Transverse colon (tissue), 4 donors: ENCODE data around the gene WDR76. TPM values are rescaled to one million over a fixed set of nuclear protein-coding genes. Genes with fewer than 3 reads are reported as not detected.
A peak's percentile ranks its signal among the peaks of the same experiment; 100 is the strongest.

ENCODE experiments used
- DNase-seq: peaks from one replicate; pipeline ENCODE4 v3.0.0-alpha.2; 2019
- H3K27ac ChIP-seq, 4 donors: fragments of 200-600 bp; sonication (generic); 2 replicates each; pipeline ENCODE4 v1.5.1; 2016 to 2018; ENCODE audit warnings: inconsistent platforms in 4 of 4
- H3K27me3 ChIP-seq: fragments of 200-600 bp; sonication (generic); 2 replicates; pipeline ENCODE4 v1.5.1; 2017; ENCODE audit warnings: inconsistent platforms
- H3K36me3 ChIP-seq, 4 donors: fragments of 200-600 bp; sonication (generic); 2 replicates each; pipeline ENCODE4 v1.5.1; 2017 to 2019; ENCODE audit warnings: inconsistent platforms in 4 of 4
- H3K4me1 ChIP-seq, 4 donors: fragments of 200-600 bp; sonication (generic); 2 replicates each; pipeline ENCODE4 v1.5.1; 2017 to 2020; ENCODE audit warnings: inconsistent platforms in 4 of 4
- H3K4me3 ChIP-seq, 4 donors: fragments of 200-600 bp; sonication (generic); 1 replicate in 1 of 4; 2 replicates in 3 of 4; pipeline versions ENCODE4 v1.5.1 to v1.6.1; 2017 to 2019; ENCODE audit warnings: inconsistent platforms in 4 of 4
- H3K9me3 ChIP-seq, 2 donors: fragments of 200-600 bp; sonication (generic); 2 replicates each; pipeline ENCODE4 v1.5.1; 2017 to 2019; ENCODE audit warnings: inconsistent platforms in 2 of 2
- EP300 ChIP-seq: sonication (generic); formaldehyde crosslinking; IDR thresholded peaks from one replicate; pipeline ENCODE4 v1.6.1; 2017; ENCODE audit warnings: antibody characterized with exemption, low read depth
- POLR2A ChIP-seq: fragments of 450-650 bp; IDR thresholded peaks from one replicate; pipeline ENCODE4 v1.6.1; 2016; ENCODE audit warnings: antibody characterized with exemption, mild to moderate bottlenecking, moderate library complexity
- POLR2AphosphoS5 ChIP-seq, 3 donors: sonication (generic); formaldehyde crosslinking; IDR thresholded peaks; one replicate each; pipeline ENCODE4 v1.6.1; 2016; ENCODE audit warnings: antibody characterized with exemption in 3 of 3
- WGBS, 2 donors: methylation state at CpG; one replicate each; pipeline ENCODE4 v1.1.5; 2018; ENCODE audit warnings: low coverage in 1 of 2; 5-methylcytosine and 5-hydroxymethylcytosine counted together
- in situ Hi-C, 4 donors: fragments of 200-750 bp; cut with MboI; loops; one replicate each; pipeline versions ENCODE4 v1.15.0 to v1.15.1; 2017; ENCODE audit warnings: low sequenced_read_pairs in 3 of 4, low pct_ligation_motif_present in 1 of 4, low pct_unique_long_range_greater_than_20kb in 1 of 4
- intact Hi-C: fragments of 100-400 bp; cut with DNase I; formaldehyde crosslinking; loops from one replicate; pipeline ENCODE4 v1.15.1; 2023; ENCODE audit warnings: low total_unique reads
- total RNA-seq, 4 donors: library from RNA; depleted of rRNA; stranded (reverse); fragments of >200 nt; gene quantifications; one replicate each; pipeline ENCODE4 v1.1.0, GENCODE V29; 2016
- TF ChIP-seq, protein P1 (sequence below), 5 experiments: fragments of 200-600 bp in 3 of 5; fragments of 450-650 bp in 2 of 5; sonication (generic) in 3 of 5; IDR thresholded peaks; 1 replicate in 2 of 5; 2 replicates in 3 of 5; pipeline ENCODE4 v1.5.1; 2016 to 2017; ENCODE audit warnings: antibody characterized with exemption in 5 of 5, inconsistent platforms in 3 of 5, mild to moderate bottlenecking in 2 of 5, moderate library complexity in 1 of 5

The WDR76 gene
- total RNA-seq, 4 donors from 2014 or later, result 0.20 to 4.8 (median 2.7) TPM; not detected in 1

DNA sequence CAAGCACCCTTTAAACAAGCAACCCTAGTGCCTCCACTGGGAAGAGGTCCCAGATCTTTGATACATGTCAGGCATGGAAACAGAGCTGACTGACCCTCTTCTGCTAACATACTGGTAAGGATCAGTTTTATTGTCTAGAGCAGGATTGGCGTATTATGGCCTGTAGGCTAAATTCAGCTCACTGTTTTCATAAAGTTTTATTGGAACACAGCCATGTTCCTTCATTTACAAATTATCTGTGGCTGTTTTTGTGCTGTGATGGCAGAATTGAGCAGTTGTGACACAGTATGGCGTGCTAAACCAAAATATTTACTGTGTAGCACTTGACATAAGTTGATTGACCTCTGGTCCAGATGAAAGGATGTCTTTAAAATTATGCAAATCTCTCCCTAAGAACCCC is 45.0 kb downstream of the WDR76 start:
- Histone ChIP-seq H3K9me3 (no peaks in the 10 kb centered on the region), H3K36me3 (no peaks in the 10 kb centered on the region), H3K4me1 (no peaks in the 10 kb centered on the region), H3K27me3 (no peaks in the 10 kb centered on the region), H3K4me3 (no peak overlapping the region), H3K27ac (no peak overlapping the region)
- in situ Hi-C loops, result no loop called here
- no peak for DNase-seq
- TF ChIP-seq POLR2A, result no peak
- no peak for TF ChIP-seq EP300
- no peak for TF ChIP-seq POLR2AphosphoS5 (IDR thresholded peaks at IDR 0.05)
- TF ChIP-seq, protein P1, sequence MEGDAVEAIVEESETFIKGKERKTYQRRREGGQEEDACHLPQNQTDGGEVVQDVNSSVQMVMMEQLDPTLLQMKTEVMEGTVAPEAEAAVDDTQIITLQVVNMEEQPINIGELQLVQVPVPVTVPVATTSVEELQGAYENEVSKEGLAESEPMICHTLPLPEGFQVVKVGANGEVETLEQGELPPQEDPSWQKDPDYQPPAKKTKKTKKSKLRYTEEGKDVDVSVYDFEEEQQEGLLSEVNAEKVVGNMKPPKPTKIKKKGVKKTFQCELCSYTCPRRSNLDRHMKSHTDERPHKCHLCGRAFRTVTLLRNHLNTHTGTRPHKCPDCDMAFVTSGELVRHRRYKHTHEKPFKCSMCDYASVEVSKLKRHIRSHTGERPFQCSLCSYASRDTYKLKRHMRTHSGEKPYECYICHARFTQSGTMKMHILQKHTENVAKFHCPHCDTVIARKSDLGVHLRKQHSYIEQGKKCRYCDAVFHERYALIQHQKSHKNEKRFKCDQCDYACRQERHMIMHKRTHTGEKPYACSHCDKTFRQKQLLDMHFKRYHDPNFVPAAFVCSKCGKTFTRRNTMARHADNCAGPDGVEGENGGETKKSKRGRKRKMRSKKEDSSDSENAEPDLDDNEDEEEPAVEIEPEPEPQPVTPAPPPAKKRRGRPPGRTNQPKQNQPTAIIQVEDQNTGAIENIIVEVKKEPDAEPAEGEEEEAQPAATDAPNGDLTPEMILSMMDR (IDR thresholded peaks at IDR 0.05), result no peak
- WGBS, 2 donors, result 75 to 88% methylated on average over 2 of the region's 2 CpGs
- intact Hi-C loops, result no loop called here

DNA sequence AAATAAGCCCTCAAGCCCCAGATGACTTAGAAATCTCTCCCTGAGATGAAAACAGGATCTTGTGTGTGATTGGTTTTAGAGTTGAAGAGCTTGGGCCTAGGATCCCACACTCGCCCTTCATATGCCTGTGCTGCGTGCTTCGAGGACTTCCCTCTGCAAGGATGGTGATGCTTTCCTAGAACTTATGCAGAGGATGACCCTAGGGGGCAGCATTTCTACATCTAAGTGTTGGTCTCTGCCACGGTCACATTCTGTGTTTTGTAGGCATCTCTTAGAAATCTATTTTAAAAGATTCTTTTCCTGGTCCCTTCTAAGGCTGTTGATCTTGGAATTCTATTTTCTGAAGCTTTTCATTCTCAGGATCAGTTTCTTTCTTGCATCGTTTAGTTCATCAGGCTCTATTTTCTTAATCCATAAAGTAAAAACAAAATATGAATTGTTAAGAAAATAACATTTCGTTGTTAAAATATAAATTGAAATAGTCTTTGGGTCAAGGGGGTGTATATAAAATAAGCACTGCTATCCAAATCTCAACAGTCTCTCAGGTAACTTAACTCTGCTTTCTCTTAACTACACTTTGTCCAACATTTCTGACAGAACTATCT is 45.7 kb downstream of the WDR76 start:
- no peak overlapping the region for H3K4me3 ChIP-seq
- no peaks in the 10 kb centered on the region for H3K36me3 ChIP-seq
- H3K27ac ChIP-seq, result no peak overlapping the region
- peak; percentile 11 for DNase-seq
- H3K4me1 ChIP-seq, result no peaks in the 10 kb centered on the region
- 73% methylated on average over 6 of the region's 6 CpGs for WGBS, 2 donors
- no peaks in the 10 kb centered on the region for H3K27me3 ChIP-seq
- in situ Hi-C loops, result no loop called here
- no peaks in the 10 kb centered on the region for H3K9me3 ChIP-seq
- intact Hi-C loops, result no loop called here
- no peak for TF ChIP-seq POLR2A
- TF ChIP-seq POLR2AphosphoS5 (IDR thresholded peaks at IDR 0.05), result no peak
- TF ChIP-seq EP300, result no peak
- TF ChIP-seq, protein P1 (IDR thresholded peaks at IDR 0.05), result peak; percentile 24 to 47 (median 30)

DNA sequence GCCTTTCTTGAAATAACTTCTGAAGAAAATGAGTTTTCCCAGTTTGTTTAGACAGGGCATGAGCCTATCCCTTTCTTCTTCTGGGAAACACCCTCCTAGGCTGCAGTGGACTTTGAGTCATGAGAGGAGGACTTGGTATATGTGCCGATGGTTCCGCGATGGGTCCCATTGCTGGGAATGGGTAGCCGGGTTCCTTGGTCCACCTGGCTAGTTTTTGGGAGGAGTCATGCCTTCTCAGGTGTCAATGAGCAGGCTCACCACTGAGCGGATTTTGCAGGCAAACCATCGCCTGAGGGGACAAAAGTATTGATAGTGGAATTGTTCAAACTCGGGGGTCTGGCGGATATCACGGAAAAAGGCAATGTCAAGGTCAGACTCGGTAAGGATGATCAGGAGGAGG is 46.8 kb downstream of the WDR76 start:
- no peaks in the 10 kb centered on the region for H3K9me3 ChIP-seq
- TF ChIP-seq, protein P1 (IDR thresholded peaks at IDR 0.05), result no peak
- TF ChIP-seq POLR2AphosphoS5 (IDR thresholded peaks at IDR 0.05) (no peak), POLR2A (no peak), EP300 (no peak)
- H3K4me1 ChIP-seq, result no peaks in the 10 kb centered on the region
- no peak overlapping the region for H3K4me3 ChIP-seq
- DNase-seq, result no peak
- 95 to 100% methylated on average over 3 to 10 of the region's 10 CpGs for WGBS, 2 donors
- intact Hi-C loops, result no loop called here
- in situ Hi-C loops, result no loop called here
- H3K27me3 ChIP-seq, result no peaks in the 10 kb centered on the region
- H3K27ac ChIP-seq, result no peak overlapping the region
- H3K36me3 ChIP-seq, result no peaks in the 10 kb centered on the region

DNA sequence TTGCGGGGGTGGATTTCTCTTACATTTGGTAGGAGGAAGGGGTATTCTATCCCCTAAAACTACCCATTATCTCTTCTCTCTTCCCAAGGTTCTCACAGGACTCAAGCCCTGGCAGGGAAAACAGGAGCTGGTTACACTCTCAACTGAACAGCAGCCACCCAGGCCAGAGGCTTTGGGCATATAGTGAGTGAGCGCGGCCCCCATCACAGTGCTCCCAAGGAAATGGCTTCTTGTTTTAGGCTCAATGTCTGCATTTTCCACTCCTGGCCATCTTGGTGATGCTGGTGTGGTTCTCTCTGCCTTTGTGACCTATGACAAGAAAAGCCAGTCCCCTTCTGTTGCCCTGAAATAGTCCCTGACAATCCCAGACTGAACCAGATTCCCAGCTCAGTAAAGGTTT is 50.1 kb downstream of the WDR76 start:
- no peaks in the 10 kb centered on the region for H3K9me3 ChIP-seq
- TF ChIP-seq, protein P1 (IDR thresholded peaks at IDR 0.05), result no peak
- TF ChIP-seq POLR2A (no peak), POLR2AphosphoS5 (IDR thresholded peaks at IDR 0.05) (no peak)
- intact Hi-C loops (no loop called here), in situ Hi-C loops (no loop called here)
- WGBS, 2 donors, result 98 to 100% methylated on average over 1 to 3 of the region's 3 CpGs
- DNase-seq, result no peak
- H3K4me3 ChIP-seq, result no peak overlapping the region
- H3K4me1 ChIP-seq, result no peaks in the 10 kb centered on the region
- H3K27me3 ChIP-seq, result no peaks in the 10 kb centered on the region
- no peak overlapping the region for H3K27ac ChIP-seq
- H3K36me3 ChIP-seq, result no peaks in the 10 kb centered on the region
